Heart left ventricle (tissue), 16 donors: ENCODE results near the gene ATP9A. TPM values are rescaled to one million over a fixed set of nuclear protein-coding genes. Genes with fewer than 3 reads are reported as not detected.

ENCODE experiments used
- ATAC-seq, 4 donors: fragments of 200-7000 bp; cut with Tn5 transposase; one replicate each; pipeline ENCODE4 v1.9.1; 2020 to 2022; ENCODE audit warnings: moderate library complexity in 4 of 4, mild to moderate bottlenecking in 3 of 4, moderate number of reproducible peaks in 1 of 4
- DNase-seq, 5 donors: peaks; one replicate each; pipeline ENCODE4 v3.0.0-alpha.2; 2020
- H3K27ac ChIP-seq, 12 donors: fragments of 200-600 bp; sonication (generic) in 4 of 12; one replicate each; pipeline versions ENCODE4 v1.5.0 to v1.8.0; 2016 to 2022; ENCODE audit warnings: mild to moderate bottlenecking in 2 of 12
- H3K27me3 ChIP-seq, 9 donors: fragments of 200-600 bp; sonication (generic) in 2 of 9; one replicate each; pipeline versions ENCODE4 v1.5.1 to v1.8.0; 2016 to 2022; ENCODE audit warnings: mild to moderate bottlenecking in 3 of 9
- H3K36me3 ChIP-seq, 9 donors: fragments of 200-600 bp; sonication (generic) in 2 of 9; one replicate each; pipeline versions ENCODE4 v1.5.0 to v1.8.0; 2018 to 2022; ENCODE audit warnings: mild to moderate bottlenecking in 2 of 9
- H3K4me1 ChIP-seq, 12 donors: fragments of 200-600 bp; sonication (generic) in 4 of 12; one replicate each; pipeline versions ENCODE4 v1.5.0 to v1.8.0; 2016 to 2022; ENCODE audit warnings: mild to moderate bottlenecking in 3 of 12
- H3K4me3 ChIP-seq, 12 donors: fragments of 200-600 bp; sonication (generic) in 4 of 12; one replicate each; pipeline versions ENCODE4 v1.5.0 to v1.8.0; 2017 to 2022; ENCODE audit warnings: mild to moderate bottlenecking in 9 of 12, moderate library complexity in 4 of 12
- H3K9me3 ChIP-seq, 12 donors: fragments of 200-600 bp; sonication (generic) in 4 of 12; one replicate each; pipeline versions ENCODE4 v1.5.0 to v1.8.0; 2016 to 2022; ENCODE audit warnings: mild to moderate bottlenecking in 1 of 12
- CTCF ChIP-seq, 12 donors: fragments of 200-600 bp; sonication (generic) in 4 of 12; IDR thresholded peaks; one replicate each; pipeline versions ENCODE4 v1.5.0 to v1.8.0; 2018 to 2022; ENCODE audit warnings: antibody characterized with exemption in 12 of 12, mild to moderate bottlenecking in 5 of 12
- POLR2A ChIP-seq, 2 donors: fragments of 450-650 bp; IDR thresholded peaks; one replicate each; pipeline ENCODE4 v1.6.1; 2017; ENCODE audit warnings: antibody characterized with exemption in 2 of 2, mild to moderate bottlenecking in 2 of 2, moderate library complexity in 2 of 2
- WGBS, 4 donors: extraction: QIAGEN DNeasy Blood & Tissue Kit in 2 of 4; methylation state at CpG; one replicate each; pipeline versions ENCODE4 v1.1.5 to v1.1.7; 2013 to 2018; 5-methylcytosine and 5-hydroxymethylcytosine counted together
- intact Hi-C, 10 donors: fragments of 100-400 bp; cut with DNase I; formaldehyde crosslinking; loops; one replicate each; pipeline versions ENCODE4 v1.11.1 to v1.14.2; 2022
- polyA plus RNA-seq, 2 donors: library from polyadenylated mRNA; stranded (reverse); fragments of 200-250 nt; gene quantifications; one replicate each; pipeline ENCODE4 v1.2.3, GENCODE V29; 2013
- total RNA-seq, 9 donors: library from RNA; depleted of rRNA in 2 of 9; stranded (reverse); fragments of >200 nt in 2 of 9; fragmentation: NEBNext Ultra II Directional in 3 of 9; extraction: Animal tissue kit (Norgen Biotek cat#: 25700) in 3 of 9; gene quantifications; one replicate each; pipeline versions ENCODE4 v1.1.0 to v1.2.4, GENCODE V29; 2016 to 2023
- donor health status: ischemic (EF 13 %, LVEDD 7.1; RV severe dilation, severe dysfunction).
- donor health status: healthy with polysubstance abuse.
- donor health status: DM: no; HTN: yes; CAD: no.
- donor health status: DM: no; HTN: no; CAD: no.
- donor health status: ischemic (EF 25% LVEDD 6.9; RV normal size, moderate dysfunction).
- donor health status: ischemic (EF 25% LVEDD 5.7; RV mildly dilated, moderate dysfunction).
- donor health status: healthy.
- donor health status: DM: yes; HTN: yes; CAD: no.
- donor health status: ischemic (EF 35%, LVEDD 5.7; RV mildly dilated, moderate dysfunction).
- donor health status: nonischemic (EF 11% LVEDD 7.7; RV severe dilation, severe dysfunction).
- donor health status: DM: yes; HTN: yes; CAD: no.
- donor health status: PGD.
- donor health status: ischemic (EF 29% LVEDD 5.4; RV normal size, mild dysfunction).
- donor health status: nonischemic (EF 23%, LVEDD 6.1; RV moderate dilation, normal function).

Gene ATP9A
- total and polyA plus RNA-seq, 11 donors: 4.4 to 36.4 (median 27.6) TPM

- TF ChIP-seq POLR2A (IDR thresholded peaks at IDR 0.05): no peak
- no peaks in the 10 kb centered on the region for H3K9me3 ChIP-seq
- no peaks in the 10 kb centered on the region for H3K4me1 ChIP-seq
- H3K27ac ChIP-seq: no peak overlapping the region
- no peak overlapping the region for H3K4me3 ChIP-seq
- intact Hi-C loops: loop anchor here in 1 of 10 donors (10.0 kb wide), 1 partner anchor 253 kb away; no protein-coding TSS in a partner anchor
- no peaks in the 10 kb centered on the region for H3K36me3 ChIP-seq
- ATAC-seq (no peak), DNase-seq (no peak)
- 63 to 74% (median 67%) methylated on average over 8 of the region's 8 CpGs for WGBS, 4 donors
- no peaks in the 10 kb centered on the region for H3K27me3 ChIP-seq
Observed at GRCh38 chr20:51811514-51812128, 43.4 kb upstream of the ATP9A start.

GRCh38 chr20:51811042-51811355, 42.8 kb upstream of the ATP9A start:
- Histone ChIP-seq H3K36me3 (no peaks in the 10 kb centered on the region), H3K27me3 (no peaks in the 10 kb centered on the region), H3K27ac (no peak overlapping the region), H3K9me3 (no peaks in the 10 kb centered on the region), H3K4me1 (no peaks in the 10 kb centered on the region), H3K4me3 (no peak overlapping the region)
- DNase-seq: no peak
- no peak for TF ChIP-seq CTCF (IDR thresholded peaks at IDR 0.05)
- TF ChIP-seq POLR2A (IDR thresholded peaks at IDR 0.05): no peak
- intact Hi-C loops: loop anchor here in 1 of 10 donors (10.0 kb wide), 1 partner anchor 254 kb away; no protein-coding TSS in a partner anchor
- no peak for ATAC-seq
- WGBS, 4 donors: 86 to 90% (median 89%) methylated on average over 3 of the region's 3 CpGs

DNA sequence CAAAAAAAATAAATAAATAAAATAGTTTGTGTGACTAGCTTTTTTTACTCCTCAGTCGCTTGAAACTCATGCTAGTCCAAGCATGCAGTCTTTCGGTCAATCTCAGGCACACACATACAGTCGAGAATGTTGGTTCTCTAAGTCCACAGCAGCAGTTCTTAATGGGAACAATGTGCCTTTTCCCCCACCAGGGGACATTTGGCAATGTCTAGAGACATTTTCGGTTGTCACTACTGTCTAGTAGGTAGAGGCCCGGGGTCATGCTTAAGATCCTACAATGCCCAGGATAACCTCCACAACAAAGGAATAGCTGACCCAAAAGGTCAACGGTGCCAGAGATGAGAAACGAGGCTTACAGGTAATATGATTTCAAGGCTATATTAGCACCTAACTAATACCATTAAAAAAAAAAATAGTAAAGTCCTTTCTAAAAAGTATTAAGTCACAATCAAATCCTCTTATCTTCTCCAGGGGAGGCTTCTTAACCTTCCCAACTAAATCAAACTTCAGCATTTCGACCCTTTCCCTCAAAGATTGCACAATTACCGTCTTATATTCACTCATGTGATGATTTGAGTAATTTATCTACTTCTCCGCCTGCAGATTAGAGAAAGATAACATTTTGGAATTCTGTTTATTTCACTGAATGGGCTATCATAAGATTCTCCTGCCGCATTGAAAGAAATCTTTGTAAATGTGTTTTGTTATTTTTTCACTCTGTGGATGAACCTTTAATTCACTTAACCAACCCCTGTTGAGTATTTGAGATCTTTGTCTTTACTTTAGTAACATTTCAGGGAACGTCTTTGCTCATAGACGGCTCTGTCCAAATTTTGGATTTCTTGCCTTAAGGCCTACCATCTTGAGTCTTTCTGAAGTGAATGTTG, 42.2 kb upstream of the ATP9A start:
- Histone ChIP-seq H3K4me1 (no peaks in the 10 kb centered on the region), H3K27ac (no peak overlapping the region), H3K4me3 (no peak overlapping the region), H3K9me3 (no peaks in the 10 kb centered on the region), H3K36me3 (no peaks in the 10 kb centered on the region), H3K27me3 (no peaks in the 10 kb centered on the region)
- 83 to 87% (median 85%) methylated on average over 13 of the region's 13 CpGs for WGBS, 4 donors
- no peak for ATAC-seq
- TF ChIP-seq POLR2A (IDR thresholded peaks at IDR 0.05) (no peak), CTCF (IDR thresholded peaks at IDR 0.05) (no peak)
- DNase-seq: no peak
- intact Hi-C loops: loop anchor here in 1 of 10 donors (10.0 kb wide), 1 partner anchor 254 kb away; no protein-coding TSS in a partner anchor

DNA sequence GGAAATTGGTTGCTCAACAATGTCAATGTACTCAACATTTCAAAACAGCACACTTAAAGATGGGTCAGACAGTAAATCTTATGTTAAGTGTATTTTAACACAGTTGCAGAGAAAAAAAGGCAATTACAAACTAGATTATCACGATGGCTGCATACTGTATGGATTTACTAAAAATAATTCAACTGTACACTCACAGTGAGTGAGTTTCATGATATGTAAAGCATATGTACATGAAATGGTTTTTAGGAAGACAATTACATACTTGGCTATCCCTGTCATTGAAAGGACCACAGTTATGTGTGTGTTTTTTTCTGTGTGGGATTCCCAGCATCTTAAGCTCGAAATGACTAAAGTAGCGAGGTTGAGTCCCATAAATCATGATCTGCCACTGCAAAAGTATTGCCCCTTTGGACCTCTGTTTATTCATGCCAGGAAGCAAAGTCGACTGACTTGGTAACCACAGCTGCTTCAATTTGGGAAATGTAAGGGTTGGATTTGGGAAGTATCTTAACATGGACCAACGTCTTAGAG, 39.6 kb upstream of the ATP9A start:
- DNase-seq: no peak
- no peak overlapping the region for H3K27ac ChIP-seq
- no peak overlapping the region for H3K4me3 ChIP-seq
- H3K27me3 ChIP-seq: peaks cover 0 to 9% (median 0%) of the 10 kb centered on the region in 9 donors
- H3K9me3 ChIP-seq: no peaks in the 10 kb centered on the region
- 78 to 87% (median 83%) methylated on average over 5 of the region's 5 CpGs for WGBS, 4 donors
- H3K36me3 ChIP-seq: no peaks in the 10 kb centered on the region
- intact Hi-C loops: loop anchor here in 3 of 10 donors (10.0 kb wide), 2 partner anchors 247 to 257 kb away; no protein-coding TSS in a partner anchor
- no peaks in the 10 kb centered on the region for H3K4me1 ChIP-seq
- ATAC-seq: no peak
- TF ChIP-seq CTCF (IDR thresholded peaks at IDR 0.05): no peak
- no peak for TF ChIP-seq POLR2A (IDR thresholded peaks at IDR 0.05)
